Endothelial cell of umbilical vein (primary cell): ENCODE results near the gene FRYL. TPM values are rescaled to one million over a fixed set of nuclear protein-coding genes. Genes with fewer than 3 reads are reported as not detected.

ENCODE experiments used
- BruUV-seq: library from RNA; stranded (reverse); fragments of 400-500 nt; replicated peaks from 2 replicates; lab custom pipeline; 2021; lab: Mats Ljungman, UMichigan
- CTCF ChIA-PET: fragments of 300-600, 350-600 bp; sonication (Branson Sonifier 250); formaldehyde crosslinking; loops from one replicate; lab custom pipeline; 2021; ENCODE audit warnings: antibody characterized with exemption, inconsistent platforms; lab: Charles Lee
- POLR2A ChIA-PET: fragments of 300-600, 350-600 bp; sonication (Branson Sonifier 250); formaldehyde crosslinking; loops from one replicate; lab custom pipeline; 2021; ENCODE audit warnings: antibody characterized with exemption, inconsistent platforms; lab: Charles Lee
- DNase-seq: peaks from one replicate; pipeline ENCODE4 v3.0.0-alpha.2; 2011; ENCODE audit warnings: low read depth, low spot score
- FAIRE-seq: peaks from 2 replicates; lab custom pipeline; 2011; peaks lifted over from hg19 to GRCh38; lab: Jason Lieb, UNC
- H2AFZ ChIP-seq: 2 replicates; pipeline ENCODE4 v1.6.0; 2012; ENCODE audit warnings: low read depth, low read length, control low read depth, inconsistent platforms
- H3K27ac ChIP-seq: 2 replicates; pipeline ENCODE4 v1.5.1; 2011; ENCODE audit warnings: low read depth, mild to moderate bottlenecking, control low read depth, low read length, moderate library complexity; ENCODE audit not compliant: insufficient read depth
- H3K27me3 ChIP-seq, 2 experiments: 2 replicates each; pipeline versions ENCODE4 v1.6.0 to v1.6.1; 2011; ENCODE audit warnings: low read length in 2 of 2, mixed read lengths in 1 of 2; ENCODE audit not compliant: control insufficient read depth in 2 of 2, insufficient read depth in 2 of 2
- H3K36me3 ChIP-seq, 2 experiments: 2 replicates in 1 of 2; 3 replicates in 1 of 2; pipeline ENCODE4 v1.5.1; 2011; ENCODE audit warnings: low read length in 2 of 2, mild to moderate bottlenecking in 1 of 2, moderate library complexity in 1 of 2; ENCODE audit not compliant: control insufficient read depth in 2 of 2, insufficient read depth in 2 of 2; ENCODE audit errors: extremely low read depth in 1 of 2
- H3K4me1 ChIP-seq: 3 replicates; pipeline ENCODE4 v1.5.1; 2011; ENCODE audit warnings: mild to moderate bottlenecking, low read length; ENCODE audit not compliant: control insufficient read depth, insufficient read depth; ENCODE audit errors: extremely low read depth
- H3K4me2 ChIP-seq: 2 replicates; pipeline ENCODE4 v1.6.1; 2011; ENCODE audit warnings: low read length, control low read depth, mixed read lengths; ENCODE audit not compliant: insufficient read depth
- H3K4me3 ChIP-seq, 3 experiments: fragments of 200-600 bp in 1 of 3; sonication (generic), shearing (Covaris generic) in 1 of 3; replicated peaks in 1 of 3; 2 replicates each; pipeline ENCODE4 v1.5.1; 2011 to 2016; ENCODE audit warnings: control low read depth in 3 of 3, low read length in 3 of 3, mild to moderate bottlenecking in 2 of 3, inconsistent platforms in 1 of 3, low read depth in 1 of 3, moderate library complexity in 1 of 3; ENCODE audit not compliant: insufficient read depth in 1 of 3
- H3K79me2 ChIP-seq: 2 replicates; pipeline ENCODE4 v1.6.0; 2012; ENCODE audit warnings: low read length, inconsistent platforms; ENCODE audit not compliant: control insufficient read depth, insufficient read depth
- H3K9ac ChIP-seq: replicated peaks from 2 replicates; pipeline ENCODE3; 2011; ENCODE audit warnings: low read length, control low read depth; ENCODE audit not compliant: insufficient read depth; ENCODE audit errors: extremely low read depth
- H3K9me1 ChIP-seq: replicated peaks from 3 replicates; pipeline ENCODE4 v1.6.0; 2011; ENCODE audit warnings: mild to moderate bottlenecking, low read length; ENCODE audit not compliant: control insufficient read depth, insufficient read depth; ENCODE audit errors: extremely low read depth
- H3K9me3 ChIP-seq: replicated peaks from 2 replicates; pipeline ENCODE4 v1.5.1; 2012; ENCODE audit warnings: low read length, inconsistent platforms; ENCODE audit not compliant: control insufficient read depth, insufficient read depth
- H4K20me1 ChIP-seq: replicated peaks from 2 replicates; pipeline ENCODE3; 2011; ENCODE audit warnings: mild to moderate bottlenecking, low read length; ENCODE audit not compliant: control insufficient read depth, insufficient read depth; ENCODE audit errors: extremely low read depth
- CTCF ChIP-seq, 2 donors: IDR thresholded peaks; 1 replicate in 1 of 2; 2 replicates in 1 of 2; pipeline ENCODE4 v1.5.1; 2011; ENCODE audit warnings: low read length in 2 of 2, mild to moderate bottlenecking in 2 of 2, moderate library complexity in 2 of 2, control low read depth in 1 of 2, inconsistent platforms in 1 of 2, low read depth in 1 of 2; ENCODE audit not compliant: insufficient read depth in 1 of 2; ENCODE audit errors: extremely low read depth in 1 of 2
- EZH2 ChIP-seq: IDR thresholded peaks from 2 replicates; pipeline ENCODE4 v1.6.1; 2012; ENCODE audit warnings: borderline replicate concordance, low read depth, mild to moderate bottlenecking, moderate library complexity, low read length, inconsistent platforms; ENCODE audit not compliant: severe bottlenecking
- FOS ChIP-seq: IDR thresholded peaks from 2 replicates; pipeline ENCODE4 v1.6.1; 2011; ENCODE audit warnings: mild to moderate bottlenecking, low read length, moderate library complexity, borderline replicate concordance; ENCODE audit not compliant: insufficient read depth
- GATA2 ChIP-seq: IDR thresholded peaks from 2 replicates; pipeline ENCODE4 v1.7.0; 2011; ENCODE audit warnings: low read depth, mild to moderate bottlenecking, moderate library complexity, mixed read lengths, low read length; ENCODE audit not compliant: insufficient read length, insufficient read depth
- JUN ChIP-seq: IDR thresholded peaks from 2 replicates; pipeline ENCODE4 v1.6.1; 2011; ENCODE audit warnings: borderline replicate concordance, low read depth; ENCODE audit not compliant: insufficient read length, insufficient read depth
- MAX ChIP-seq: IDR thresholded peaks from 2 replicates; pipeline ENCODE4 v1.6.1; 2011; ENCODE audit not compliant: insufficient read depth, insufficient read length
- MYC ChIP-seq: IDR thresholded peaks from one replicate; pipeline ENCODE4 v1.6.1; 2011; ENCODE audit warnings: mild to moderate bottlenecking, low read depth, low read length
- POLR2A ChIP-seq: IDR thresholded peaks from 2 replicates; pipeline ENCODE4 v1.6.1; 2012; ENCODE audit warnings: low read depth, mild to moderate bottlenecking, control low read depth, low read length
- POLR2AphosphoS5 ChIP-seq: IDR thresholded peaks from 2 replicates; pipeline ENCODE4 v1.6.1; 2012; ENCODE audit warnings: low read depth, mild to moderate bottlenecking, control low read depth, low read length, moderate library complexity; ENCODE audit not compliant: insufficient read depth
- dilution Hi-C: fragments of 300-500 bp; cut with MboI; formaldehyde crosslinking; loops from one replicate; pipeline ENCODE4 v1.15.0; 2019; ENCODE audit warnings: low sequenced_read_pairs; ENCODE audit not compliant: extremely low pct_ligation_motif_present
- intact Hi-C: fragments of 100-400 bp; cut with micrococcal nuclease; formaldehyde crosslinking; loops from one replicate; pipeline ENCODE4 v1.10.0; 2022
- polyA plus RNA-seq, 4 experiments: library from polyadenylated mRNA; depleted of rRNA in 3 of 4; stranded (reverse) in 3 of 4; unstranded in 1 of 4; fragments of >200 nt; gene quantifications; 2 replicates each; pipeline versions ENCODE4 v1.2.1 to v1.2.3, GENCODE V29; 2011 to 2012; ENCODE audit warnings: missing spikeins in 1 of 4
- total RNA-seq: library from RNA; stranded (reverse); gene quantifications from 2 replicates; pipeline ENCODE4 v1.2.3, GENCODE V29; 2021

Gene FRYL
- total and polyA plus RNA-seq, 2 donors (not counting 3 experiments of a cell fraction or from before 2014, with no cell fraction given) = 17.0 to 84.9 TPM

DNA sequence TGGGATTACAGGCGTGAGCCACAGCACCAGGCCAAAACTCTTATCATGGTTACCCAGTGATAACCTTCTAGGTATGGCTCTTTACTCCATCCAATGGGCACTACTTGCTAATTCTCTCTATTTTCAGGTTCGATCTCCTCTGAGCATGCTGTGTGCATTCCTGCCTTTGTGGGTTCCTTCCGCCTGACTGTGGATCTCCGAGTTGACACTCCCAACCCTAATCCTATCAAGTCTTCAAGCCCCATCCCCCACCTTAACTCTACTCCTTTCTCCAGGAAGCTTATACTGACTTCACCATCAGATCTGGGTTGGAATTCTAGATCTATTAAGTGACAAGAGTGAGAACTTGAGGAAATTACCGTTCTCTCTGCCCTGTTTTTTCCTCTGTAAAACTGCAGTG is 225.5 kb downstream of the FRYL start:
- Histone ChIP-seq H3K9ac (no peak overlapping the region), H3K4me1 (peaks cover 2% of the 10 kb centered on the region), H3K27me3 (no peaks in the 10 kb centered on the region), H3K4me2 (no peak overlapping the region), H3K36me3 (peaks cover 7 to 20% of the 10 kb centered on the region in 2 experiments), H3K9me1 (no peaks in the 10 kb centered on the region), H3K4me3 (no peak overlapping the region), H2AFZ (no peak overlapping the region), H4K20me1 (no peaks in the 10 kb centered on the region), H3K79me2 (no peaks in the 10 kb centered on the region), H3K9me3 (no peaks in the 10 kb centered on the region), H3K27ac (no peak overlapping the region)
- intact Hi-C loops (no loop called here), dilution Hi-C loops (no loop called here)
- TF ChIP-seq MAX = no peak
- no peak for TF ChIP-seq GATA2
- TF ChIP-seq CTCF (IDR thresholded peaks at IDR 0.05; ENCODE audit: extremely low read depth in 1 of 2, insufficient read depth in 1 of 2, low read depth in 1 of 2, low read length in 2 of 2) = no peak
- no peak for TF ChIP-seq JUN
- no peak for TF ChIP-seq POLR2AphosphoS5
- no peak for TF ChIP-seq POLR2A
- no peak for TF ChIP-seq MYC
- TF ChIP-seq EZH2 = no peak
- TF ChIP-seq FOS = no peak
- ChIA-PET CTCF (no interaction called here), POLR2A (no interaction called here)
- BruUV-seq = no TSS peak
- FAIRE-seq (no peak), DNase-seq (no peak)
